DMS153 treated with DMSO at 0.1 percent for 48 hours (cell line): ENCODE results near the gene KASH5.
"Not testable (repeated sequence)": the region's sequence is repeated elsewhere in the genome, so short reads cannot be mapped to it uniquely, and the experiment has no call there.

ENCODE experiments used
- DNase-seq: peaks from one replicate; lab custom pipeline; 2025; ENCODE audit not compliant: unreplicated experiment; lab: John Stamatoyannopoulos, UW

KASH5 gene

DNA sequence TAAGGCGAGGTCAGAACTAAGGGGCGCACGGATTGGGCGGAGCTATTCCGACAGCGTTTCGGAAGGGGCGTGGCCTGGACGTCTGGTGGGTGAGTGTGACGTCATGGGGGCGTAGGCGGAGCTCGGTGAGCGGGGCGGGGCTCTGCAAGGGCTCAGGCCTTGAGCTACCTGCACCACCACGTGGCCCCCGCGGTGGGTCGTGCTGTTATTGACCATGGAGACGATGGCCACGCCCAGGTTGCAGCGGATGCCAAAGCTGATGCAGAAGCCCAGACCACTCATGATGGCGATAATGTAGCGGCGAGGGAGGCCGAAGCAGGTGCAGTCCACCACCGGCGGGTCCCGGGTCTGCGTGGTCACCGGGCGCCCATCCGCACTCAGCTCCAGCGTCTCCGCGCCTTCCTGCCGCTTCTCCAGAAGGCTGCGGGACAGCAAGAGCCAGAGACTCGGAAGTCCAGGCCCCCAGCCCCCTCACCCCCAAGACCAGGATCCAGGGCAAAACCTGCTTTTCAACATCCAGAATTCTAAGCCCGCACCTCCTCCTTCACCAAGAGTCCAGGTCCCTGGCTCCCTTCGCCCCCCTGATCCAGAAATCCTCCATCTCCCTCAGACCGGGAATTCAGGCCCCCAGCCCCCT lies 48.5 kb downstream of the KASH5 start:
- no peak for DNase-seq

DNA sequence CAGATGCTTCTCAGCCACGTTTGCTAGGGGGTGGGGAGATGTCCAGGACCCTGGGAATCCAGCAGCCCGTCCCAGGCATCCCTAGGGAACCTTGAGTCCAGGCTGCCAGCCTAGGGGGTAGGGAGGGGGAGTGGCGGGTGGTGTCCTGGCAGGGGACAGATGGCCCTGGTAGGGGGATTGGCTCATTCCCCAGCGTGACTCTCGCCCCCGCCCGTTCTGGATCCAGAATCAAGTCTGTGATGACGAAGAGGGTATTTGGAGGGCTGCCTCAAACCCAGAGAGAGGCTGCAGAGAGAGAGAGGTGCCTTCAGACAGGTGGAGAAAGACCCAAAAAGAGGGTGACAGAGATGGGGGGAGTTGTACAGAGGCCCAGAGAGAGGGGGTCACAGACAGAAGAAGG lies 49.2 kb downstream of the KASH5 start:
- DNase-seq: no peak

DNA sequence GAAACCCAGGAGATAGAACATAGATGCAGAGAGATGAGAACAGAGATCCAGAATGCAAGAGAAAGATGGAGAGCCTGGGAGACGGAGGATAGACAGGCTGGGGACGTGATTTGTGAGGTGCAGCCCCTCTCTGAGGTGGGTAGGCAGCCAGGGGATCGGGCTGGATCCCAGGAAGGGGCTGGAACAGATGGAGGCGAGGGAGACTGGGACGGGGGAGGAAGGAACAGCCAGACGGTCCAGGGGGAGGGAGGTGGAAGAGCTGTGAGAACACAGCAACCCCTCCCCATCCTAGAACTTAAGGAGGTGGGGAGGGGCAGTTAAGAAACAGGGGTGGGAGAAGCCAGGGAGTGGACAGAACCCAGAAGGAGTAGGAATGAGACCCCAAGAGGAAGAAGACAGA lies 50.2 kb downstream of the KASH5 start:
- no peak for DNase-seq

GRCh38 chr19:49439836-49440235 lies 51.8 kb downstream of the KASH5 start:
- DNase-seq: no peak

- no peak for DNase-seq
Observed at GRCh38 chr19:49440439-49441209, 52.6 kb downstream of the KASH5 start.

DNA sequence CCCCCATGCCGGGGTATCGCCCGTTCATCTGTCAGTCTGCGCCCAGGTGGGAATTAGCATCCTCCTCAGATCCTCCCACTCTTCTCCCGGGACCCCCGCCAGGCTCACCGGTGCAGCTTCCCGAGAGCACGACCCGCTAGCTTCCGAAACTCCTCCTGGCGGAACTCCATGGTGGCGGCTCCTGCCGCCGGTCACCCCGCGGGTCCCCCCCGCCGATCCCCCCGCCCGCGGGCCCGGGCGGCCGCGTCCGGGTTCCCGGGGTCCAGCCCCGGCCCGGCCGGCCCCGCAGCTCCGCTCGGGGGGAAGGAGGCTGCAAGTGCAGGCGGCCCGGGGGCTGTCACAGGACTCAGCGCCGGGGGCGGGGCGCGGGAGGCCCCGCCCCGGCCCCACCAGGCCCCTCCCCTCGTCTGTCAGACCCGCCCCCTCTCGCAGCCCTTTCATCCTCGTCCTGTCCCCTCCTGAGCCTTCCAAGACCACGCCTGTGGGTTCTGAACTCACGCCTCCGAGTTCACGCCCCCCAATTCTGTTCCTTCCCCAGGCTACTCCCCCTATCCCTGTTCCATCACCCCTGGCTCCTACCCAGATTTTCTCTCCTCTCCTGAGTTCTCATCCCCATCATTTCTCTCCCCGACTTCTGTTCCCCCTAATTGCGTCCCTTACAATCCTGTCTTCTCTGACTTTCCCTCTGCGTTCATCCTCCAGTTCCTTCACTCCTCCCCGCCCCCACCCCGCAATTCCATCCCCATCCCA lies 53.3 kb downstream of the KASH5 start, which contains the start of gene SLC17A7:
SLC17A7 (minus strand) TSS at position 318 of the 750 bp plus-strand sequence; CDS start at position 170, 148 bp downstream.
- DNase-seq: no peak

- DNase-seq: no peak
Observed at GRCh38 chr19:49441960-49442350, 53.9 kb downstream of the KASH5 start.

DNA sequence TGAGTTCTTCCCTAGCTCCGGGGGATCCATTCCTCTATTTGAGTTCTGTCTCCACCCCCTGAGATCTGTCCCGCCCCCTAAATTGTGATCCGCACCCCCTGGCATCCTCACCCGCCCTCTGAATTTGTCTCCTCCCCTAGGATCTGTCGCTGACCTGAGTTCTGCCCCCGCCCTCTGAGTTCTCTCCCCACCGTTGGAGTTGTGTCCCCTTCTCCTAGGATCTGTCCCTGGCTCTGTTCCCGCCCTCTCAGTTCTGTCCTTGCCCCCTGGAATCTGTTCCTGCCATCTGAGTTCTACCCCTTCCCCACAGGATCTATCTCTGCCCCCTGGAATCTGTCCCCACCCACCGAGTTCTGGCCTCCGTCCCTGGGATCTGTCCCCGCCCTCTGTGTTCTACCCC lies 54.3 kb downstream of the KASH5 start:
- DNase-seq: no peak

DNA sequence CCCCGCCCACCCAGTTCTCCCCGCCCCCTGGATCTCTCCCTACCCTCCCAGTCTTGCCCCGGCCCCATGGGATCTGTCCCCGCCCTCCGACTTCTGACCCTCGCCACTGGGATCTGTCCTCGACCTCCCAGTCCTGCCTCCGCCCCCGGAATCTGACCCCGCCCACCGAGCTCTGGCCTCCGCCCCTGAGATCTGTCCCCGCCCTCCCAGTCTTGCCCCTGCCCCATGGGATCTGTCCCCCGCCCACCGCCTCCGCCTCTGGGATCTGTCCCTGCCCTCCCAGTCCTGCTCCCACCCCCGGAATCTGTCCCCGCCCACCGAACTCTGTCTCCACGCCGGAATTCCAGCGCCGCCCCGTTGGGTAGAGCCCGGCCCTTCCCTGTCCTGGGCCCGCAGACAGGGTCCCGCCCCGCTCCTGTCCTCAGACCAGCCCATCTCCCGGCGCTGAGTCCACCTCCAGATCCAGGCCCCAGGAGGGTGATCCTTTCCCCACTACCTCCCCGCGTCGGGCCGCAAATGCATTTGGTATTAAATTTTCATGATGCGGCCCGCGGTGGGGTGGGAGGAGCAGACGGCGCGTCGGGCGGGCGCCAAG lies 54.8 kb downstream of the KASH5 start:
- peak; percentile 55 for DNase-seq

GRCh38 chr19:49443366-49444099 lies 55.5 kb downstream of the KASH5 start:
- DNase-seq: peak; percentile 93

GRCh38 chr19:49444100-49444700 lies 56.2 kb downstream of the KASH5 start:
- not testable (repeated sequence) for DNase-seq

- no peak for DNase-seq
Observed at GRCh38 chr19:49445997-49446396, 57.9 kb downstream of the KASH5 start.

GRCh38 chr19:49447485-49448431 lies 59.7 kb downstream of the KASH5 start:
- DNase-seq: no peak

- no peak for DNase-seq
Observed at GRCh38 chr19:49448432-49448786, 60.4 kb downstream of the KASH5 start.

- DNase-seq: no peak
Observed at GRCh38 chr19:49450405-49450804, 62.4 kb downstream of the KASH5 start.

GRCh38 chr19:49451430-49452181 lies 63.6 kb downstream of the KASH5 start, which contains the start of gene PIH1D1:
Gene PIH1D1 (minus strand): TSS chr19:49451814. CDS start chr19:49451574, 240 bp downstream.
- peak; percentile 98 for DNase-seq

- peak; percentile 97 for DNase-seq
Observed at GRCh38 chr19:49453013-49453756, 65.1 kb downstream of the KASH5 start, which contains the start of gene ALDH16A1. Gene ALDH16A1 (plus strand): TSS chr19:49453225. CDS start chr19:49453332, 107 bp downstream.
